ENCODE measurements around the gene FAM210B. TPM values are rescaled to one million over a fixed set of nuclear protein-coding genes. Genes with fewer than 3 reads are reported as not detected.

The FAM210B gene
- total RNA-seq, 2 experiments from 2014 or later: 7.5 to 8.2 TPM

DNA sequence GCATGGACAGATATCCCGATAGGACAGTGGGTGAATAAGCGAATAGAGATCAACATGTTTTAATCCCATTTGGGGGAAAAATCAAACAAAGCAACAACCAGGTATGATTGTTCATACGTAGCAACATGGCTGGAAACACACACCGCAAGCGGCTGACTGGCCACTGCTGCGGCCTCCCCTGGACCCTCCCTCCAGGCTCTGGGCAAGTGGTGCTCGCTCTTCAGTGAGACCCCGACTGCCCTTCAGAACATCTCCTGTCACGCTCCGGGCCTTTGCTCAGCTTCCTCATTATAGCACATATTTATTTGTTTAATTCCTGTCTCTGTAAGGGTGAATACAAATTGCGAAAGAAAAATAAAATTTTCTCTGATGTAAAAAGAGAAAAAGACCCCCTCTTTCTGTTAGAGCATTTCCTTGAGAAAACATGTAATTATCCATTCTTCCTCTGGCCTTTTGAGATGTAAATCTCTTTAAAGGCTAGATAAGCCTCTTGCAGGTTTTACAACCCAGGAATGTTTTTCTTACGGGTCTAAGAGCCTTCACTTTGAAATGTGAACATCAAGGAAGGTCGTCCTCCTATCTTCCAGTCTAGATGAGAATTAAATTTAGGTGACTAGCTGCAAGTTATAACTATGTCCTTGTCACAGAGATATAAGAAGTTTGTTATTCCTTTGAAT lies 11.0 kb upstream of the FAM210B start:
- intact Hi-C loops (cut with micrococcal nuclease): loop anchor here (10.0 kb wide), 1 partner anchor 933 kb away; no protein-coding TSS in a partner anchor
- H3K27me3 Mint-ChIP-seq (ENCODE audit: low read depth): peaks cover 23% of the 10 kb centered on the region

DNA sequence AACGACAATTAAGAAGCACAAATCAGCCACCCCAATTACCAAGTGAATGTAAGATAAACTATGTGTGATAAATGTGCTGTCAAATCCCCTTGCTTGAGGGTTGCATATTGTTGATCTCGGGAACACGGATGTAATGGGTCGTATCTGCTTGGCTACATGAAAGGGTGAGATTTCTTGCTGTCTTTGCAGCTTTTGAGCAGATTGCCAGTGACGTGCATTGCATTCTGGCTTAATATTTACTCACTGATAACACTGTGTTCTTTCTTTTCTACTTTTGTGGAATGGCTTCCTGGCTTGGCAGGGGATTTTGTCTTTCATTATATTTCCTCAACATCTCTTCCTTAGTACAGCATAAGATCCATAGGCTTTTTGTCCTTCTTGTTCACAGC lies 10.5 kb upstream of the FAM210B start:
- Mint-ChIP-seq H3K36me3 (ENCODE audit: low read depth) (no peaks in the 10 kb centered on the region), H3K27me3 (ENCODE audit: low read depth) (peaks cover 18% of the 10 kb centered on the region), H3K4me3 (no peak overlapping the region), H3K9me3 (no peaks in the 10 kb centered on the region), H3K4me1 (ENCODE audit: low read depth) (peaks cover 10% of the 10 kb centered on the region), H3K27ac (no peak overlapping the region)
- CTCF ChIA-PET: interaction anchor here (1.0 kb wide), 1 partner anchor 11 kb away, joined by 3 read pairs; no protein-coding TSS in a partner anchor
- no peak for DNase-seq
- intact Hi-C loops (cut with micrococcal nuclease): loop anchor here (10.0 kb wide), 1 partner anchor 933 kb away; no protein-coding TSS in a partner anchor

More for the DNA sequence above, 11.0 kb upstream of the FAM210B start:
- no peak overlapping the region for H3K27ac Mint-ChIP-seq
- H3K9me3 Mint-ChIP-seq: no peaks in the 10 kb centered on the region
- CTCF ChIA-PET: no interaction called here
- no peak overlapping the region for H3K4me3 Mint-ChIP-seq
- H3K36me3 Mint-ChIP-seq (ENCODE audit: low read depth): no peaks in the 10 kb centered on the region
- DNase-seq: no peak
- H3K4me1 Mint-ChIP-seq (ENCODE audit: low read depth): peaks cover 10% of the 10 kb centered on the region

DNA sequence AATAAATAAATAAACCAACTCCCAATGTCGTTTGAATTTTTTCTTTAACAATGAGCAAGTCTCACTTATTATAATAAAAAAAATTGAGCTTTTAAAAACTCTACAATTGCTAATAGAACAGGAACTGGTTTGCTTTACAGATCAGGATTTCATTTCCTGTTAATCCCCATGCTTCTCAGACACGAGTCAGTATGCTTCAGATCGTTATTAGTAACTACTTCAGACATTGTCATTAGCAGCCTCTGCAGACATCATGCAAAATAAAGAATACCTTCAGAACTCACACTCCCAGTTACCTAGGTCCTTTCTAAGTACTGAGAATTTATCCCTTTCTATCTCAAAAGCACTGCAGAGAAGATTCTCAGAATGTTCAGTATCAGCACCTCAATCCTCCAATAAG lies 10.0 kb upstream of the FAM210B start:
- Mint-ChIP-seq H3K27ac (no peak overlapping the region), H3K27me3 (ENCODE audit: low read depth) (peaks cover 14% of the 10 kb centered on the region), H3K36me3 (ENCODE audit: low read depth) (no peaks in the 10 kb centered on the region), H3K9me3 (no peaks in the 10 kb centered on the region), H3K4me1 (ENCODE audit: low read depth) (peaks cover 10% of the 10 kb centered on the region), H3K4me3 (no peak overlapping the region)
- intact Hi-C loops (cut with micrococcal nuclease): loop anchor here (10.0 kb wide), 1 partner anchor 934 kb away; no protein-coding TSS in a partner anchor
- CTCF ChIA-PET: interaction anchor here (1.0 kb wide), 1 partner anchor 11 kb away, joined by 3 read pairs; no protein-coding TSS in a partner anchor
- no peak for DNase-seq

DNA sequence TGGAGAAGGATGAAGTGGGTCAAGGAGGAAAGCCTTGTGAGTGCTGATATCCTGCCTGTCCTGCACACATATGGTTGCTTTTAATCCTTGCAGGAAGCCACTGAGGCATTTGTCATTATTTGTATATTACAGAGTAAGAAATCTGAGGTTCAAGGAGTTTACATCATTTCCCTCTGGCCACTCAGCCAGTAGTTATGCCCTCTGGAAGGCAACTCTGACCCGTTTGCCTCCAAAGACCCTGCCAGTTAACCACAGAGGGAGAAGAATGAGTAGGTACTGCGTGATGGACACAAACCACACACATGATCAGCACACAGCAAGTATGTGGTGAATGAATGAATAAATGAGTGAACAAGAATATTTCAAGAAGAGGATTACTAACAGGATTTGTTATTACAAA lies 7.9 kb upstream of the FAM210B start:
- no peak for DNase-seq
- CTCF ChIA-PET: no interaction called here
- Mint-ChIP-seq H3K27ac (no peak overlapping the region), H3K36me3 (ENCODE audit: low read depth) (no peaks in the 10 kb centered on the region), H3K9me3 (no peaks in the 10 kb centered on the region), H3K4me1 (ENCODE audit: low read depth) (peaks cover 5% of the 10 kb centered on the region), H3K4me3 (no peak overlapping the region), H3K27me3 (ENCODE audit: low read depth) (peaks cover 5% of the 10 kb centered on the region)
- intact Hi-C loops (cut with micrococcal nuclease): no loop called here

DNA sequence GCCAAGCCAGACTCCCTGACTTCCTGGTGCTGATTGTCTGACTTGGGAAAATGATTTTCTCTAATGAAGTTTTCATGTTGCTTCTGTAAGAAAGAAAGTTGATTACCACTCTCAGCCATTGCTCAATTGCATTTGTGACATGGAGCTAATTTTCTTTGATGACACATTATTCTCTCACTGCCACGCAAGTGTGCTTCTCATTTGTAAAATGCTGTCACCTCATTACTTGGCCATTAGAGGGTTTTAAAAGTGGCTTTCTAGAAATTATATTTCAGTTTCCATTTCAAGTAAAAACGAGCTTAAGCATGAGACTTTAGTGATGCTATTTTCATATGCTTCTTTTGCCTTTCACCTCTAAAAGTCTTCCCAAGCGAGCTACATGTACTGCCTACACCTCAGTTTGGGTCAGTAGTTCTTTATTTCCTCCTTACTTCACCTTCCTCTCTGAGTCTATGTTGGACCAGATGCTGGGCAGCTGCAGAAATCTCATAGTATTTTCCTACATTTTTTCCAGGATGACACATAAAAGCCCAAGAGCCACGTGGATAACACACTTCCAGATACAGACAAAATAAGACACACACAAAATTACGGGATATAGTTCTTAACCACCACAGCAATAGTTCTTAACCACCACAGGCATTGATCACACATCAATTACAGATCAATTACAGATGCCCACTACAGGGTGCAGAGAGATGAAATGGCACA lies 6.3 kb upstream of the FAM210B start:
- no peaks in the 10 kb centered on the region for H3K27me3 Mint-ChIP-seq (ENCODE audit: low read depth)
- no peaks in the 10 kb centered on the region for H3K9me3 Mint-ChIP-seq
- no peaks in the 10 kb centered on the region for H3K36me3 Mint-ChIP-seq (ENCODE audit: low read depth)
- no peak overlapping the region for H3K27ac Mint-ChIP-seq
- CTCF ChIA-PET: interaction anchor here (1.2 to 1.9 kb wide), 2 partner anchors 9 to 20 kb away, joined by 5 to 6 read pairs; no protein-coding TSS in a partner anchor
- intact Hi-C loops (cut with micrococcal nuclease): no loop called here
- DNase-seq: no peak
- H3K4me1 Mint-ChIP-seq (ENCODE audit: low read depth): peaks cover 5% of the 10 kb centered on the region
- H3K4me3 Mint-ChIP-seq: no peak overlapping the region

DNA sequence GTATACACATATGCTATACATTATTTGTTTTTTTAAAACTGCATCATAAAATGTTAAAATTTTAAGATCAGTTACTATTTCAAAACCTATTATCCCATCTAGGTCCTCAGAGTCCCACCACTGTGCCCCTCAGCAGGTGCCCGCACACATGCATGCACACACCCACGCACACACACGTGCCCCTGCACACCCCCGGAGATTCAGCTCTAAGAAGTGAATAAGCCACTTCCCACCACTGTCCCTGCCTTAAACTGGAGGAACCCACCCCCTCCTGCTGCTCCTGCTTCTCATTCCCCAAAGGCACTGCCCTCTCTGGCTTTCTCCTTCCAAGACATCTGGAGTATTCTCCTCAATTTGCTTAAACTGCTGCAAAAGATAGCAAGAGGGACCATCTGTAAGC lies 5.4 kb upstream of the FAM210B start:
- Mint-ChIP-seq H3K36me3 (ENCODE audit: low read depth) (no peaks in the 10 kb centered on the region), H3K4me1 (ENCODE audit: low read depth) (peaks cover 2% of the 10 kb centered on the region), H3K4me3 (no peak overlapping the region), H3K27me3 (ENCODE audit: low read depth) (no peaks in the 10 kb centered on the region), H3K9me3 (no peaks in the 10 kb centered on the region), H3K27ac (no peak overlapping the region)
- intact Hi-C loops (cut with micrococcal nuclease): no loop called here
- CTCF ChIA-PET: interaction anchor here (1.2 to 1.9 kb wide), 2 partner anchors 10 to 19 kb away, joined by 5 to 6 read pairs; no protein-coding TSS in a partner anchor
- DNase-seq: no peak

DNA sequence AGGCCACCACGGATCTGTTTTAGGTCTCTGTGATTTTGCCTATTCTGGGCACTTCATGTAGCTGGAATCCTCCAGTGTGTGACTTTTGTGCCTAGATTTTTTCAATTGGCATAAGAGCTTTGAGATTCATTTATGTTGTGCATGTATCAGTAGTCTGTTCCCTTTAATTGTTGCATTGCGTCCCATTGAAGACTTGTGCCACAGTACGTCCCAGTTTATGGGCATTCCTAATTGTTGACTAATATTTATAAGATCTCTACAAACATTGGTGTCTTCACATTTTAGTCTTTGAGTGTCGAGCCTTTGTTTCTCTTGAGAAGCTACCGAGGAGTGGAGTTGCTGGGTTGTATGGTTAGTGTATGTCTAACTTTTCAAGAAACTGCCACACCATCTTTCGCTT lies 704 bp upstream of the FAM210B start:
- H3K4me3 Mint-ChIP-seq: peak overlapping the region; percentile 55
- H3K27ac Mint-ChIP-seq: no peak overlapping the region
- H3K27me3 Mint-ChIP-seq (ENCODE audit: low read depth): no peaks in the 10 kb centered on the region
- H3K36me3 Mint-ChIP-seq (ENCODE audit: low read depth): no peaks in the 10 kb centered on the region
- no peaks in the 10 kb centered on the region for H3K9me3 Mint-ChIP-seq
- H3K4me1 Mint-ChIP-seq (ENCODE audit: low read depth): peaks cover 16% of the 10 kb centered on the region
- CTCF ChIA-PET: interaction anchor here (0.6 to 1.2 kb wide), 2 partner anchors 14 to 631 kb away, joined by 3 to 4 read pairs; no protein-coding TSS in a partner anchor
- intact Hi-C loops (cut with micrococcal nuclease): loop anchor here (1.0 kb wide), 1 partner anchor 34 kb away; the partner anchor contains the start of genes AURKA and CSTF1
- no peak for DNase-seq

DNA sequence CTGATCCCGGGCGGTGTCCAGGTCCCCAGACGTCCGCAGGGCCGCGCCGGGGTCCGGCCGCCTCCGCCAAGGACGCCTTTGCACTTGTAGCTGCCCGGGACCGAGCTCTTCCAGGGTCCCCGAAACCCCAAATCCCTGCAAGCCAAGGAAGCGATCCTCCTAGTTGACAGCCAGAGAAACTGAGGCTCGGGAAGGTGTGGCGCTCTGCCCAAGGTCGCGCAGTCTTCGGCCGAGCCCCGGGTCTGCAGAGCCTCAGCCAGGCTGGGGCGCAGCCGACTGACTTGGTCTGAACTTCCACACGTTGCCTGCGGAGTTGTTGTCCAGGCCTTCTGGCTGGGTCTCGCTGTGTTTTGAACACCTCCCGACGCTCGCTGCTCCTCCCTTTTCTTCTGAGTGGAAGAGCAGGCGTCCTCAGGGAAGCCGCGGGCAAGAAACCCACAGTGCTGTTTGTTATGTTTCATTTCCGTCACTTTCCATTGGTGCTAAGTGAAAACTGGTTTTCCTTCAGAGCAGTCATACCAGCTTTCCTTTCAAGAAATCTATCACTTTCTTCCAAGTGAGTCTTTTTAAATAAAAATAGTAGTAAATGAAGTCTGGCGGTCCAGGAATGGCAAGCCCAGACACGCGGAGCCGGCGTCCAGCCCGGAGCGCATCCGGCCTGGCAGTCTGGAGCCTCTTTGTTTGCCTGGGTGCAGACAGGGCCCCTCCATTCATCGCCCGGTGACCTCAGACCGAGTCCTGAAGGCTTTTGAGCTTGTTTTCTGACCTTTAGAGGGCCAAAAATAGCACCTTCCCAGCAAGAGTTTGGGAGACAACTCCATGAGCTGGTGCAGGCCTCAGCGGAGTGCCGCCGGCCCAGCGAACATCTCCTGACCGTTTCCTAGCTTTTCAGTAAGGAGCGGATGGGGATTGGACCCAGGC lies 698 bp downstream of the FAM210B start:
- H3K4me1 Mint-ChIP-seq (ENCODE audit: low read depth): peaks cover 16% of the 10 kb centered on the region
- H3K27me3 Mint-ChIP-seq (ENCODE audit: low read depth): no peaks in the 10 kb centered on the region
- CTCF ChIA-PET: interaction anchor here (0.6 to 1.2 kb wide), 3 partner anchors 11 to 219 kb away, joined by 3 to 4 read pairs (median 3); no protein-coding TSS in a partner anchor
- intact Hi-C loops (cut with micrococcal nuclease): no loop called here
- DNase-seq: peak; percentile 28
- H3K27ac Mint-ChIP-seq: peak overlapping the region; percentile 53
- H3K9me3 Mint-ChIP-seq: no peaks in the 10 kb centered on the region
- H3K4me3 Mint-ChIP-seq: peak overlapping the region; percentile 86
- no peaks in the 10 kb centered on the region for H3K36me3 Mint-ChIP-seq (ENCODE audit: low read depth)

DNA sequence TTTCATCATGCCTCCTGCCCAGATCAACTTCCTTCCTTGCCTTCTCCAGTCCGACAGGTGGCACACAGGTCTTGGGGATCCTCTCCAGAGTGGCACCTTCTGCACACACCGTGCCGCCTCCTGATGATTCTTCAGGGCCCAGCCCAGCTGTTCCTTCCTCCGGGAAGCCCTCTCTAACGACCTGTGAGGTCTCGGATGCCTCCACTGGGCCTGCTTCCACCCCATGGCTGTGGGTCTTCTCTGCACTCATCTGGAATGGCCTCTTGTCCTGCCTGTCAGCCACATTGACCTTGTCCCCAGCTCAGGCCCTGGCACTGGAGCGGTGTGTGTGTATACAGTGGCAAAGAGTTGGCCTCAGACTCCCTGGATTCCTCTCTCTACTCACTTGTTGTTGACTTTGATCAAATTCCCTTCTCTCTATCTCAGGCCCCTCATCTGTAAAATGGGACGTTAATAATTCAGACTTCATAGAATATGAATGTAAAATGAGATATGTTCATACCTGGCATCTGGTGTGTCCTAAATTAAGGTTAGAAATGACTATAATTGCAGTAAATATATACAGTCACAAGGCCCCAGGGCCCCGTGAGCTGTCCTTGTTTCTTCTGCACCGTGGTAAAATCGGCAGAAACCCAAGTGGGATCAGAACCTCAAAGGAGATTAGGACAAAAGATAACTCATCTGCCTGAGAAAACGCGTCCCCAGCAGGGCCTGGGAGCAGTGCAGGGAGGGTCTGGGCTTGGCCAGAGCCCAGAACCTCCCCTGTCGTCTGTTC lies 1.5 kb downstream of the FAM210B start:
- no peaks in the 10 kb centered on the region for H3K9me3 Mint-ChIP-seq
- no peaks in the 10 kb centered on the region for H3K27me3 Mint-ChIP-seq (ENCODE audit: low read depth)
- H3K27ac Mint-ChIP-seq: no peak overlapping the region
- CTCF ChIA-PET: interaction anchor here (0.6 to 1.0 kb wide), 2 partner anchors 12 to 218 kb away, joined by 3 read pairs; no protein-coding TSS in a partner anchor
- peaks cover 16% of the 10 kb centered on the region for H3K4me1 Mint-ChIP-seq (ENCODE audit: low read depth)
- intact Hi-C loops (cut with micrococcal nuclease): no loop called here
- DNase-seq: no peak
- peak overlapping the region; percentile 86 for H3K4me3 Mint-ChIP-seq
- H3K36me3 Mint-ChIP-seq (ENCODE audit: low read depth): peaks cover 3% of the 10 kb centered on the region

DNA sequence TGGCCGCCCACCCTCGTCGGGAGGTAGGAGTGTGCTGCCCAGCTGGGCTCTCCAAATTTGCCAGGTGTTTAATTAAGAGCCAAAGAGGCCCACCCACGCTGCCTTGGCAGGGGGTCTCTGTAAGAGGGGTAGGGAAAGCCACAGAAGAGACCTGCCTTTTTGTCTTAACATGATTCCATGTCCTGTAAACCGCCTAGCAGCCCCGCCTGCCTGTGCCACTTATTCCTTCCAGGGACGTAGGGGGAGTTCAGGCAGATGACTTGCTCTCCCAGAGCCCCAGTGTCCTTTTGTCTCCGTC lies 2.1 kb downstream of the FAM210B start:
- DNase-seq: no peak
- Mint-ChIP-seq H3K27ac (no peak overlapping the region), H3K9me3 (no peaks in the 10 kb centered on the region), H3K4me1 (ENCODE audit: low read depth) (peaks cover 16% of the 10 kb centered on the region), H3K36me3 (ENCODE audit: low read depth) (peaks cover 3% of the 10 kb centered on the region), H3K4me3 (no peak overlapping the region), H3K27me3 (ENCODE audit: low read depth) (no peaks in the 10 kb centered on the region)
- intact Hi-C loops (cut with micrococcal nuclease): no loop called here
- CTCF ChIA-PET: no interaction called here

DNA sequence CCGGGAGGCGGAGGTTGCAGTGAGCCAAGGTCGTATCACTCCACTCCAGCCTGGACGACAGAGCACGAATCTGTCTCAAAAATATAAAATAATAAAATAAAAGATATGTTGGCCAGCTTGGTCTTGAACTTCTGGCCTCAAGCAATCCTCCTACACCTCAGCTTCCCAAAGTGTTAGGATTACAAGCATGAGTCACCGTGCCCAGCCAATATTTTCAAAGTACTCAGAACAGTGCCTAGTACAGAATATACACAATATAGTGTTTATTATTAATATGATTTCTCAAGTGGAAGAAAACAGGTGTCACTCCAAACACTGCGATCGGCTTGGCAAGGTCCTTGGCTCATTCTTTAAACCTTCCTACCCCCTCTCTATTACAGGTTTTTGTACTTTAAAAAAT lies 3.1 kb downstream of the FAM210B start:
- intact Hi-C loops (cut with micrococcal nuclease): no loop called here
- Mint-ChIP-seq H3K4me3 (no peak overlapping the region), H3K36me3 (ENCODE audit: low read depth) (peaks cover 6% of the 10 kb centered on the region), H3K4me1 (ENCODE audit: low read depth) (peaks cover 16% of the 10 kb centered on the region), H3K9me3 (no peaks in the 10 kb centered on the region), H3K27ac (no peak overlapping the region), H3K27me3 (ENCODE audit: low read depth) (no peaks in the 10 kb centered on the region)
- DNase-seq: no peak
- CTCF ChIA-PET: no interaction called here
